ENCODE measurements around the gene TMEM120A. TPM values are rescaled to one million over a fixed set of nuclear protein-coding genes. Genes with fewer than 3 reads are reported as not detected.

Gene TMEM120A
- total RNA-seq: 25.8 and 26.0 TPM in 2 replicates

DNA sequence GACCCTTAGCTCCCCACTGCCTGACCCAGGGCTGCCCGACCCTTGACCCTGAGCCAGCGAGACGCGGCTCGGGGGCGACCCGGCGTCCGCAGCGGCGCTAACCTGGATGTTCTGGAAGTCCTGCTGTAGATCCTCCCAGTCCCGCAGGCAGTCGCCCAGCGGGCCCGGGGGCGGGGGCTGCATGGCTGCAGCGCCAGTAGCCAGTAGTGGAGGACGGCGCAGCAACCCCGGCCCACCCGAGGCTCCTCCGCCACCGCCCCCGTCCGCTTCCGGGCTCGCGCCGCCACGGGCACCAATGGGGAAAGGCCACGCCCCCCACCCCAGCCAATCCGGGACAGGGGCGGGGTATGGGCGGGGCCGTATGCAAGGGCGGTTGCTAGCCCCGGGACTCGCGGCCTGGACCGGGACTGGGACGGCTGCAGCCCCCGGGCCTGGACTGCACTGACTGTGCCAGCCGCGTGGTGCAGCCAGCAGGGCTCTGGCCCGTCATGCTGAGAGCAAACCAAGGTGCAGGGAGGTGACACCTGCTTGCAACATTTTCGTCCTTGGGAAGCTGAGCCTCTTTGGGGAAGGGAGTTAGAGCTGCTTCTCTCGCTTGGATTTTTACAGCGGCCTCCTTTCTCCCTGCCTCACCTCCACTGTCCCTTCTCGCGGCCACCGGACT, at the start of gene TMEM120A:
TMEM120A (minus strand) TSS at position 208 of the 664 bp plus-strand sequence; CDS start at position 183, 25 bp downstream.

Small RNAs within 50 kb of the gene (small RNA-seq; reads per million reads assigned to genes)
- 7.2 reads per million, percentile 92 among the genes with 10 or more reads in this experiment for gene SNORA14A

Other genes starting within 250 kb of the TMEM120A start
- gene CCL26, start 222.4 kb downstream of the TMEM120A start, total RNA-seq: 0.65 and 1.2 TPM in 2 replicates
- gene CCL24, start 180.8 kb downstream of the TMEM120A start, total RNA-seq: not detected in 2 replicates
- 23.3 and 23.5 TPM in 2 replicates for gene RHBDD2, start 115.6 kb downstream of the TMEM120A start, total RNA-seq
- 42.0 and 46.5 TPM in 2 replicates for gene POR, start 79.4 kb downstream of the TMEM120A start, total RNA-seq
- gene STYXL1, start 53.4 kb upstream of the TMEM120A start, total RNA-seq: 34.3 and 40.6 TPM in 2 replicates
- gene MDH2, start 53.5 kb upstream of the TMEM120A start, total RNA-seq: 34.7 and 42.1 TPM in 2 replicates
- gene SRRM3, start 207.3 kb upstream of the TMEM120A start, total RNA-seq: 0.91 and 1.1 TPM in 2 replicates